A549 (cell line): ENCODE data around the gene CTNNA3.

Source experiments
- MYC ChIP-seq: IDR thresholded peaks from 2 replicates; pipeline ENCODE4 v1.6.1; 2012; ENCODE audit warnings: mild to moderate bottlenecking, inconsistent platforms, low read length, improper control_type of control experiment, borderline replicate concordance
- POLR2A ChIP-seq: IDR thresholded peaks from 2 replicates; pipeline ENCODE4 v1.6.1; 2012; ENCODE audit warnings: mild to moderate bottlenecking, low read length

DNA sequence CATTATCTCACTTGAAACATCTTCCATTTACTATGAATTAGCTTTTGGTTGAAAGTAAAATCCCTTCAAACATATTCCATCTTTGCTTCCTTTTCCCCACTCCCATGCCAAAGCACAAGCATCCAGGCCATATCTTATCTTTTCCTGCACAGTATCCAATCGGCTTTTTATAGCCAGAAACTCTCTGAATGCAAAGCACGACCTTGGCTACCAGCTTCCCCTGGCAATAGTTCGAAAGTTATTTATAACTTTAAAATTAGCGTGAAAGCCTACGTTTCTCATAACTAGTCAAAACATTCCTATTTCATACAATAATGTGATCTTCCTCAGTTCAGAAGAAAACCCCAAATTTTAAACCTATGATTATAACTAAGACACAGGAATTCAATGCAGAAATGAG is 440 bp downstream of the CTNNA3 start:
- TF ChIP-seq POLR2A (no peak), MYC (no peak)
